T-helper 2 cell treated with Interferon-gamma antibody and Interleukin-4, amounts not matched to agents 5 μg/mL and 100 μg/mL, for 36 hours (primary cell): ENCODE data around the gene DHRS7B.
"Not testable (repeated sequence)": the region's sequence is repeated elsewhere in the genome, so short reads cannot be mapped to it uniquely, and the experiment has no call there.

Experiments
- DNase-seq: peaks from one replicate; pipeline ENCODE4 v3.0.0; 2021; ENCODE audit warnings: low spot score
- H3K27ac Mint-ChIP-seq: one replicate; pipeline ENCODE4 v1.8.0; 2021; ENCODE audit warnings: mild to moderate bottlenecking, mixed read lengths
- H3K27me3 Mint-ChIP-seq: one replicate; pipeline ENCODE4 v1.8.0; 2021; ENCODE audit warnings: low read depth, mixed read lengths
- H3K36me3 Mint-ChIP-seq: one replicate; pipeline ENCODE4 v1.8.0; 2021; ENCODE audit warnings: low read depth, mixed read lengths
- H3K4me1 Mint-ChIP-seq: one replicate; pipeline ENCODE4 v1.8.0; 2021; ENCODE audit warnings: low read depth, mixed read lengths
- H3K4me3 Mint-ChIP-seq: one replicate; pipeline ENCODE4 v1.8.0; 2022; ENCODE audit warnings: mild to moderate bottlenecking, moderate library complexity, mixed read lengths
- H3K9me3 Mint-ChIP-seq: one replicate; pipeline ENCODE4 v1.8.0; 2021; ENCODE audit warnings: mixed read lengths

Gene DHRS7B

DNA sequence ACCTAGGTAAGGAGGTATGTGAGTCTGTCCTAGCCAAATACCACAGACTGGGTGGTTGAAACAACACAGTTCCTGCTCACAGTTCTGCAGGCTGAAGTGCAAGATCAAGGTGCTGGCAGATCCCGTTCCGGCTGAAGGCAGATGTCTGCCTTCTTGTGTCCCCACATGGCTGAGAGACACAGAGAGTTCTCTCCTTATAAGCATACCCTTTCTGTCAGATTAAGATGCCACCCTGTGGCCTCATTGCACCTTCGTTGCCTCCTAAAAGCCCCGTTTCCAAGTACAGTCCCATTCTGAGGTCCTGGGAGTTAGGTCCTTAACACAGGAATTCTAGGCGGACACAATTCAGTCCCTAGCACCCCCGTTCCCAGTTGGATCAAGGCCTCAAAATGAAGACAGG lies 96.3 kb downstream of the DHRS7B start:
- peaks cover 4% of the 10 kb centered on the region for H3K36me3 Mint-ChIP-seq
- H3K27ac Mint-ChIP-seq, result no peak overlapping the region
- no peak overlapping the region for H3K4me3 Mint-ChIP-seq
- H3K9me3 Mint-ChIP-seq, result no peaks in the 10 kb centered on the region
- no peaks in the 10 kb centered on the region for H3K27me3 Mint-ChIP-seq
- DNase-seq, result no peak
- H3K4me1 Mint-ChIP-seq, result peaks cover 2% of the 10 kb centered on the region

DNA sequence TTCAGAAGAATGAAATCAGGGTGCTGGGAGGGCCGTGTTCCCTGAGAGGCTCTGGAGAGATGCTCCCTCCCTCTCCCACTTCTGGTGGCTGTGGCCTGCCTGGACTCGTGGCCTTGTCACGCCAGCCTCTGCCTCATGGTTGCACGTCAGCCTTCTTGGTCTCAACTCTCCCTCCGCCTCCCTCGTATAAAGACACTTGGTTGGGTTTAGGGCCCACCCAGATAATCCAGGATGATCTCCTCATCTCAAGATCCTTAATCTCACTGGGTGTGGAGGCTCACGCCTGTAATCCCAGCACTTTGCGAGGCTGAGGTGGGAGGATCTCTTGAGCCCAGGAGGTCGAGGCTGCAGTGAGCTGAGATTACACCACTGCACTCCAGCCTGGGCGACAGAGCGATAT lies 100.5 kb downstream of the DHRS7B start:
- not testable (repeated sequence) for H3K36me3 Mint-ChIP-seq, H3K27me3 Mint-ChIP-seq, H3K9me3 Mint-ChIP-seq, H3K27ac Mint-ChIP-seq, H3K4me1 Mint-ChIP-seq, DNase-seq, H3K4me3 Mint-ChIP-seq

DNA sequence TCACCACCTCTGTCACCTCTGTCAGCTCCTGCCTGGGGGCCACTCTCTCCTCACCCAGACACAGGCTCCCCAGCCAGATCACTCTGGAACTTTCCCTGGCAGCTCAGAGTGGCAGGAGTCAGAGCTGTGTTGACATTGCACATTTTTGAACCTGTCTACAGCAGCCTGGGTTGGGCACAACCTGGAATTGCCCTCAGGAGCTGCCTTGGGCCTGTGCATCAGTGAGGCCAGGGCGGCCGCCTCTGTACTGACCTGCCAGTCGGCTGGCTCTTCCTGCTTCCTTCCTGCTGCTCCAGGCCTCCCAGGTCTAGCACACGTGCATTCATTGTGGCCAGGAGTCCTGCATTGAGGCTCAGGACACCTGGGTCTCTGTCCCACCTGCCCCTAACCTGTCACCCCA lies 101.3 kb downstream of the DHRS7B start:
- Mint-ChIP-seq H3K36me3 (no peaks in the 10 kb centered on the region), H3K27ac (no peak overlapping the region), H3K4me1 (no peaks in the 10 kb centered on the region), H3K9me3 (peaks cover 6% of the 10 kb centered on the region), H3K27me3 (no peaks in the 10 kb centered on the region), H3K4me3 (no peak overlapping the region)
- no peak for DNase-seq

DNA sequence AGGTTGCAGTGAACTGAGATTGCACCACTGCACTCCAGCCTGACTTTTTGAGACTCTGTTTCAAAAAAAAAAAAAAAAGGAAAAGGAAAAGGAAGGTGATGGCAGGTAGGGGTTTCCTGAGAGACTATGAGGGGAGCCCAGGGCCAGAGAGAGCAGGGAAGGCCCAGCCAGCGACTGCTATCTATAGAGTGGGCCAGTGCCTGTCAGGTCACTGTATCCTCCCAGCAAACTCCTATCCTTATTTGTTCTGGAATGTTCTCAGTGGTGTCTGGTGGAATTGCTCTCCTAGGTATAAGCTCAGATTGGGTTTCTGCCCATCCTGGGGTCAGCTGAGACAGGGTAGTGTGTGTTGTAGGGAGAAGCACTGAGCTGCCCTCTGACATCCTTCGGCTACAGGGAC lies 102.1 kb downstream of the DHRS7B start:
- Mint-ChIP-seq H3K27ac (no peak overlapping the region), H3K36me3 (no peaks in the 10 kb centered on the region), H3K9me3 (peaks cover 6% of the 10 kb centered on the region), H3K4me1 (no peaks in the 10 kb centered on the region), H3K27me3 (no peaks in the 10 kb centered on the region), H3K4me3 (no peak overlapping the region)
- DNase-seq, result no peak

DNA sequence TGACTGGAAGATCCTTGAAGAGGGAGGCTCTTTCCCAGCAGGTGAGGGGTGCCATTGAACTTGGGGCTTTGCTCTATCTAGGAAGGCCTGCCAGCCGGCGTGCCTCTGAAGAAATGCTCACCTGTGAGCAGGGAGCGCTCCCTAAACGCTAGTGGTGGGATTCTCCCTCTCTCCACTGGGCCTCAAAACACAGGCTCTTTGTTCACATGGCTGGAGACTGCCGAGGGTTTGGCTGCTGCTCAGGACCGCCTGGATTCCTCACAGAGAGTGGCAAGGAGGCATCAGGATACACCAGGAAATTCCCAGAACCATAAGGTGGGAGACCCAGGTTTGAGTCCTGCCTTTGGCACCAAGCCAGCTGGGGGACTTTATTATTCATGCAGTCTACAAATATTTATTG lies 104.8 kb downstream of the DHRS7B start:
- H3K9me3 Mint-ChIP-seq, result peaks cover 6% of the 10 kb centered on the region
- no peaks in the 10 kb centered on the region for H3K4me1 Mint-ChIP-seq
- no peak overlapping the region for H3K4me3 Mint-ChIP-seq
- no peaks in the 10 kb centered on the region for H3K27me3 Mint-ChIP-seq
- H3K36me3 Mint-ChIP-seq, result no peaks in the 10 kb centered on the region
- H3K27ac Mint-ChIP-seq, result no peak overlapping the region
- no peak for DNase-seq

DNA sequence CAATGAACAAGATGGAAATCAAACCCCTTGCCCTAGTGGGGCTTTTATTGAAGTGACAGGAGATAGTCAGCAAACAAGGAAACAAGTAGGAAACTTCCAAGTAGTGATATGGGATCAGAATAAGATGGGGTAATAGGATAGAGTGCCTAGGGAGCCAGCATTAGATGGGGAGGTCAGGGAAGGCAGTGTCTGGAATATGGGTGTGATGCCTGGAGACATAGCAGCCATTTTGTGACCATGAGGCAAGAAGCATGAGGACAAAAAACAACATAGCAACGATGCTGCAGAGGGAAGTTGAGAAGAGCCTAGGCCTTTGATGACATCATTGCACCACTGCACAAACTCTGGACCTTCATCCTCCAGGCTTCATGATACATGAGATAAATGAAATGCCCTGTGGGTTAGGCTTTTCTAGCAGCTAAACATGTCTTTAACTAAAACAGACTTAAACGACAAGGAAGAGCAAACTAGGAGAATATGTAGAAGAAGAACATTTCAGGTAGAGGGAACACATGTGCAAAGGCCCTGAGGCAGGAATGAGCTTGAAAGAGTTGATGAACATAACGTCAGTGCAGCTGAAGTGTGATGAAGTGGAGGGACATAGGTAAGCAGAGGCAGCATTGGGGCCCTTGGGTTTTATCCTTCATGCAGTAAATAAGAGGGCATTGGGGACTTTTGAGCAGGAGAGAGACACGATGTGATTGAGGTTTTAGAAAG lies 105.4 kb downstream of the DHRS7B start:
- H3K27ac Mint-ChIP-seq, result no peak overlapping the region
- DNase-seq, result no peak
- peaks cover 6% of the 10 kb centered on the region for H3K9me3 Mint-ChIP-seq
- H3K27me3 Mint-ChIP-seq, result no peaks in the 10 kb centered on the region
- H3K4me1 Mint-ChIP-seq, result no peaks in the 10 kb centered on the region
- no peaks in the 10 kb centered on the region for H3K36me3 Mint-ChIP-seq
- no peak overlapping the region for H3K4me3 Mint-ChIP-seq

DNA sequence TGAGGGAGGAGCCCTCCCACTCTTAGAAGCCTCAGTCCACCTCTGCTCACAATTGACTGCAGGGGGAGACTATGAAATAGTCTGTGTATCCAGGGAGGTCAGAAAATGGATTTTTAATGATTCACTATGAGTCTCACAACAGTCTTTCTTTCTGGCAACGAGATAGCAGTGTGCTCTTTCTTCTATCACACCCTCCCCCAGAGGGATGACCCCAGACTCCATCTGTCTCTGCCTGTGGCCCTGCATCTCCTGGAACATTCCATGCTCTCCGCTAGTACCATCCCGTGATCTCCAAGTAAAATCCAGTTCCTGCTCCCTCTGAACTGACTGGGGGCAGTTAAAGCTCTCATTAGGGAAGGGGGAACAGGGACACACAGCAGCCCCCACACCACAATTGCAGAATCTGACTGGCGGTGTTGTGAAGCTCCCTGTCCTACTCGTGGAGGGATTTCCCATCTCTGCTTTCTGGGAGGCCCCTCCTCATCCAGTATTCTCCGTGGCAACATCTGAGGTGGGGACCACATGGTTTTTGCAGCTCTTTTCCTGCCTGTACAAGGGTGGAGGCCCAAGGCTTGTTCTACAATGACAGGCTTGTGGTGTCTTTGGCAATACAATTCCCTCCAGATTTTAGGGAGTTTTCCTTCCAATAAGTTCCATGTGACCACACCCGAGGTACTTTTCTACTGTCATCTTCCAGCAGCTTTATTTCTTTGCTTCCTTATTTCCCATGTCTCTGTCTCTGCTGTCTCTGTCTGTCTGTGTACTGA lies 107.0 kb downstream of the DHRS7B start:
- Mint-ChIP-seq H3K9me3 (peaks cover 6% of the 10 kb centered on the region), H3K36me3 (no peaks in the 10 kb centered on the region), H3K4me1 (no peaks in the 10 kb centered on the region), H3K27me3 (no peaks in the 10 kb centered on the region), H3K4me3 (no peak overlapping the region), H3K27ac (no peak overlapping the region)
- DNase-seq, result no peak

DNA sequence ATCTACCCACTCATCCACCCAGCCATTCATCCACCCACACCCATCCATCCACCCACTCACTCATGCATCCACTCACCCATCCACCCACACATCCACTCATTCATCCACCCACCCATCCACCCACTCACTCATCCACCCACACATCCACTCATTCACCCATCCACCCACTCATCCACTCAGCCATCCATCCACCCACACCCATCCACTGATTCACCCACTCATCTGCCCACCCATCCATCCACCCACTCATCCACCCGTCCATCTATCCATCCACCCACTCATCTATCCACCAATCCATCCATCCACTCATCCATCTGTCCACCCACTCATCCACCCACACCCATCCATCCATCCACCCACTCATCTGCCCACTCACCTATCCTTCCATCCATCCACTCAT lies 109.2 kb downstream of the DHRS7B start:
- no peaks in the 10 kb centered on the region for H3K4me1 Mint-ChIP-seq
- DNase-seq, result no peak
- no peaks in the 10 kb centered on the region for H3K27me3 Mint-ChIP-seq
- H3K9me3 Mint-ChIP-seq, result peaks cover 6% of the 10 kb centered on the region
- no peaks in the 10 kb centered on the region for H3K36me3 Mint-ChIP-seq
- H3K4me3 Mint-ChIP-seq, result no peak overlapping the region
- no peak overlapping the region for H3K27ac Mint-ChIP-seq

DNA sequence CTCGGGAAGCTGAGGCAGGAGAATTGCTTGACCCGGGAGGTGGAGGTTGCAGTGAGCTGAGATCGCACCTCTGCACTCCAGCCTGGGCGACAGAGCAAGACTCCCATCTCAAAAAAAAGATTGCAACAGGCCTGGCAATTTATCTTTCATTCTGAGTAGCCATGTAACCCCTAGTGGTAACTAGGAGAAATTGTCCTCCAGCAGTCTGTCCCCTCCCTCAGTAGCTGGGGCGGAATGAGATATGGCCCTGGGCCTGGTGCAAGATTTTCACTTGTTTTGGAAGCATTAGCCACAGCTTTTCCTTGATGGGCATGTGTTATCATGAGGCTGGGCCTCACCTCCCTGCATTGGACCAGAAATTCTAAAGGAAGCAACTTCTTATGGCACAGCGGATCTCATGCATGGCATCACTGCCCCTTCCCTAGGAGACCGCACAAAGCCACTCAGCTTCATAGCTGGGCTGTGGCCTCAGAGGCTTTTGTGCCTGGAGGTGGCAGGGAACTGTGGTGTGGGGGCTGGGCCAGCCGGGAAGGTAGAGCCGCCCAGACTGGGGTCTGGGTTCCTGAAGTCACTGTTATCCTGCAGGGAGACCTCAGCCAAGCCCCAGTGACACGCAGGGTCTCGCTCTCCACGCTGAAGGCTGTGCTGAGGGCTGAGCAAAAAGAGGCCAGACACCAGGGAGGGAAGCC lies 113.1 kb downstream of the DHRS7B start:
- DNase-seq, result no peak
- no peak overlapping the region for H3K27ac Mint-ChIP-seq
- H3K9me3 Mint-ChIP-seq, result no peaks in the 10 kb centered on the region
- H3K27me3 Mint-ChIP-seq, result no peaks in the 10 kb centered on the region
- H3K36me3 Mint-ChIP-seq, result no peaks in the 10 kb centered on the region
- no peak overlapping the region for H3K4me3 Mint-ChIP-seq
- H3K4me1 Mint-ChIP-seq, result no peaks in the 10 kb centered on the region

DNA sequence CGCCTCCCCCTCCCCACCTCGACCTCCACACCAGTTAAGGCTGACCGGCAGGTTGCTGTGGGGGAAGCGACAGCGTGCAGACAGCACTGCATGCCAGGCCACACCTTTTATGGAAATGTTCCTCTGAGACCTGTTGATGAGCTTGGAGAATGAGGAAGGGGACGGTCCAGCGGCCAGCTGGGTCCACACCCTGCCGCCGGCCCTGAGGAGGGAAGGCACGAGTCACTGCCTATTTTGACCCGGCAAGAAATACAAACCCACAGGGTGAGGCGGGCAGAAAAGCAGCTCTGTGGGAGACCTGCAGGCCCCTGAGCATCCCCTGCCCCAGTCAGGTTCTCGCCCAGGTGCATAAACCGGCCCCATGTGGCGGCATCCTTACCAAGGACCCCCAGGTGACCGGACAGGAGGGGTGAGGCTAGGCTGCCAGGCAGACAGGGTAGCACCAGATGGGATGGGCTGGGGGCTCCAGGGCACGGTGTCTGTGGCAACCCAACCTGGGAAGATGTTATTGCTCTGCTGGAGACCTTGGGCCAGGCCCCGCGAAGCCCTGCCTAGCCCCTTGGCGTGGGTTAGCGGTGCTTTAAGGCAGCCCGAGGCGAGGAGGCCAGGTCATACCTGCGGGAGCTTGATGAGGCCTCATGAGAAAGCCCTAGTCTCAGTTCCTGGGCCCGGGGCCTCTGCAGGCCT lies 113.7 kb downstream of the DHRS7B start:
- Mint-ChIP-seq H3K9me3 (no peaks in the 10 kb centered on the region), H3K27ac (no peak overlapping the region), H3K4me3 (no peak overlapping the region), H3K27me3 (no peaks in the 10 kb centered on the region), H3K4me1 (no peaks in the 10 kb centered on the region), H3K36me3 (no peaks in the 10 kb centered on the region)
- no peak for DNase-seq
